Measurements from ENCODE around the gene PPM1A.

PPM1A gene

GRCh38 chr14:60226298-60226697, 22.7 kb upstream of the PPM1A start (continued):
- TF ChIP-seq, protein P1, sequence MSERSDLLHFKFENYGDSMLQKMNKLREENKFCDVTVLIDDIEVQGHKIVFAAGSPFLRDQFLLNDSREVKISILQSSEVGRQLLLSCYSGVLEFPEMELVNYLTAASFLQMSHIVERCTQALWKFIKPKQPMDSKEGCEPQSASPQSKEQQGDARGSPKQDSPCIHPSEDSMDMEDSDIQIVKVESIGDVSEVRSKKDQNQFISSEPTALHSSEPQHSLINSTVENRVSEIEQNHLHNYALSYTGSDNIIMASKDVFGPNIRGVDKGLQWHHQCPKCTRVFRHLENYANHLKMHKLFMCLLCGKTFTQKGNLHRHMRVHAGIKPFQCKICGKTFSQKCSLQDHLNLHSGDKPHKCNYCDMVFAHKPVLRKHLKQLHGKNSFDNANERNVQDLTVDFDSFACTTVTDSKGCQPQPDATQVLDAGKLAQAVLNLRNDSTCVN (tag by site-specific recombination; optimal IDR thresholded peaks at IDR 0.05), result no peak
- TF ChIP-seq ZNF248 (tag by site-specific recombination; IDR thresholded peaks at IDR 0.05) (no peak), ZNF571 (tag by site-specific recombination; IDR thresholded peaks at IDR 0.05) (no peak), SCRT2 (tag by site-specific recombination; IDR thresholded peaks at IDR 0.05) (no peak), SALL2 (tag by site-specific recombination; IDR thresholded peaks at IDR 0.05; ENCODE audit: borderline replicate concordance) (no peak)

- H3K4me3 ChIP-seq (ENCODE audit: low read depth, low read length), result no peak overlapping the region
- POLR2A ChIA-PET, result no interaction called here
- H3K4me1 ChIP-seq (ENCODE audit: control insufficient read depth, insufficient read depth, low read length), result no peaks in the 10 kb centered on the region
- H3K9me3 ChIP-seq (ENCODE audit: control insufficient read depth, insufficient read depth, low read depth, low read length), result no peaks in the 10 kb centered on the region
- no peak overlapping the region for H3K27ac ChIP-seq (ENCODE audit: extremely low read depth, low read depth, low read length)
- TF ChIP-seq ZNF645 (tag by site-specific recombination; IDR thresholded peaks at IDR 0.05), result no peak
- TF ChIP-seq KLF17 (tag by site-specific recombination; IDR thresholded peaks at IDR 0.05), result no peak
- no peak for TF ChIP-seq ZNF701 (tag by site-specific recombination; IDR thresholded peaks at IDR 0.05)
- TF ChIP-seq ZBTB17 (tag by site-specific recombination; IDR thresholded peaks at IDR 0.05), result no peak
- TF ChIP-seq ZBTB6 (tag by site-specific recombination; IDR thresholded peaks at IDR 0.05), result no peak
- no peak for TF ChIP-seq ZNF555 (tag by site-specific recombination; conservative IDR thresholded peaks at IDR 0.05)
- no peak for TF ChIP-seq GLIS1 (tag by site-specific recombination; IDR thresholded peaks at IDR 0.05)
- TF ChIP-seq, protein P2, sequence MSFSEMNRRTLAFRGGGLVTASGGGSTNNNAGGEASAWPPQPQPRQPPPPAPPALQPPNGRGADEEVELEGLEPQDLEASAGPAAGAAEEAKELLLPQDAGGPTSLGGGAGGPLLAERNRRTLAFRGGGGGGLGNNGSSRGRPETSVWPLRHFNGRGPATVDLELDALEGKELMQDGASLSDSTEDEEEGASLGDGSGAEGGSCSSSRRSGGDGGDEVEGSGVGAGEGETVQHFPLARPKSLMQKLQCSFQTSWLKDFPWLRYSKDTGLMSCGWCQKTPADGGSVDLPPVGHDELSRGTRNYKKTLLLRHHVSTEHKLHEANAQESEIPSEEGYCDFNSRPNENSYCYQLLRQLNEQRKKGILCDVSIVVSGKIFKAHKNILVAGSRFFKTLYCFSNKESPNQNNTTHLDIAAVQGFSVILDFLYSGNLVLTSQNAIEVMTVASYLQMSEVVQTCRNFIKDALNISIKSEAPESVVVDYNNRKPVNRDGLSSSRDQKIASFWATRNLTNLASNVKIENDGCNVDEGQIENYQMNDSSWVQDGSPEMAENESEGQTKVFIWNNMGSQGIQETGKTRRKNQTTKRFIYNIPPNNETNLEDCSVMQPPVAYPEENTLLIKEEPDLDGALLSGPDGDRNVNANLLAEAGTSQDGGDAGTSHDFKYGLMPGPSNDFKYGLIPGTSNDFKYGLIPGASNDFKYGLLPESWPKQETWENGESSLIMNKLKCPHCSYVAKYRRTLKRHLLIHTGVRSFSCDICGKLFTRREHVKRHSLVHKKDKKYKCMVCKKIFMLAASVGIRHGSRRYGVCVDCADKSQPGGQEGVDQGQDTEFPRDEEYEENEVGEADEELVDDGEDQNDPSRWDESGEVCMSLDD (tag by site-specific recombination; IDR thresholded peaks at IDR 0.05), result no peak
- no peak for TF ChIP-seq MYNN (tag by site-specific recombination; IDR thresholded peaks at IDR 0.05; ENCODE audit: borderline replicate concordance)
- TF ChIP-seq, protein P3, sequence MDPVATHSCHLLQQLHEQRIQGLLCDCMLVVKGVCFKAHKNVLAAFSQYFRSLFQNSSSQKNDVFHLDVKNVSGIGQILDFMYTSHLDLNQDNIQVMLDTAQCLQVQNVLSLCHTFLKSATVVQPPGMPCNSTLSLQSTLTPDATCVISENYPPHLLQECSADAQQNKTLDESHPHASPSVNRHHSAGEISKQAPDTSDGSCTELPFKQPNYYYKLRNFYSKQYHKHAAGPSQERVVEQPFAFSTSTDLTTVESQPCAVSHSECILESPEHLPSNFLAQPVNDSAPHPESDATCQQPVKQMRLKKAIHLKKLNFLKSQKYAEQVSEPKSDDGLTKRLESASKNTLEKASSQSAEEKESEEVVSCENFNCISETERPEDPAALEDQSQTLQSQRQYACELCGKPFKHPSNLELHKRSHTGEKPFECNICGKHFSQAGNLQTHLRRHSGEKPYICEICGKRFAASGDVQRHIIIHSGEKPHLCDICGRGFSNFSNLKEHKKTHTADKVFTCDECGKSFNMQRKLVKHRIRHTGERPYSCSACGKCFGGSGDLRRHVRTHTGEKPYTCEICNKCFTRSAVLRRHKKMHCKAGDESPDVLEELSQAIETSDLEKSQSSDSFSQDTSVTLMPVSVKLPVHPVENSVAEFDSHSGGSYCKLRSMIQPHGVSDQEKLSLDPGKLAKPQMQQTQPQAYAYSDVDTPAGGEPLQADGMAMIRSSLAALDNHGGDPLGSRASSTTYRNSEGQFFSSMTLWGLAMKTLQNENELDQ (tag by site-specific recombination; IDR thresholded peaks at IDR 0.05; ENCODE audit: low read depth), result no peak
- no peak for TF ChIP-seq SETDB1 (IDR thresholded peaks at IDR 0.05; ENCODE audit: insufficient read length, low read length)
- TF ChIP-seq KLF16 (tag by site-specific recombination; IDR thresholded peaks at IDR 0.05), result no peak
- TF ChIP-seq ZNF501 (tag by site-specific recombination; IDR thresholded peaks at IDR 0.05), result no peak
- no peak for TF ChIP-seq HOXD13 (CRISPR knock-in tag; IDR thresholded peaks at IDR 0.05; ENCODE audit: borderline replicate concordance)
- TF ChIP-seq ZNF138 (tag by site-specific recombination; IDR thresholded peaks at IDR 0.05; ENCODE audit: borderline replicate concordance), result no peak
- TF ChIP-seq ZSCAN30 (tag by site-specific recombination; IDR thresholded peaks at IDR 0.05), result no peak
- TF ChIP-seq BCL11B (tag by site-specific recombination; IDR thresholded peaks at IDR 0.05; ENCODE audit: low read depth), result no peak
- no peaks in the 10 kb centered on the region for H3K36me3 ChIP-seq (ENCODE audit: control insufficient read depth in 2 of 2, insufficient read depth in 1 of 2, low read length in 2 of 2)
- CTCF ChIA-PET, result no interaction called here
Observed at GRCh38 chr14:60227291-60227690, 21.7 kb upstream of the PPM1A start.

Measured in HEK293 (cell line).